GM10248 (cell line): ENCODE results near the gene DHPS.
A peak's percentile ranks its signal among the peaks of the same experiment; 100 is the strongest.

Experiments
- CTCF ChIA-PET: fragments of 300-600 bp; sonication (Branson Sonifier 250); formaldehyde crosslinking; extraction: SDS; loops from one replicate; lab custom pipeline; 2021; ENCODE audit warnings: antibody characterized with exemption; lab: Yijun Ruan, JAX
- POLR2A ChIA-PET: fragments of 350-650 bp; sonication (Branson Sonifier 250); formaldehyde crosslinking; extraction: SDS; loops from one replicate; lab custom pipeline; 2020; ENCODE audit warnings: antibody characterized with exemption; lab: Yijun Ruan, JAX
- DNase-seq: peaks from one replicate; pipeline ENCODE4 v3.0.0; 2012; ENCODE audit errors: extremely low spot score
- TF ChIP-seq, protein P1 (sequence below): IDR thresholded peaks from 2 replicates; pipeline ENCODE4 v1.5.1; 2012; ENCODE audit warnings: mild to moderate bottlenecking, low read depth; ENCODE audit errors: extremely low read depth, missing control alignments, control extremely low read depth

DHPS gene

DNA sequence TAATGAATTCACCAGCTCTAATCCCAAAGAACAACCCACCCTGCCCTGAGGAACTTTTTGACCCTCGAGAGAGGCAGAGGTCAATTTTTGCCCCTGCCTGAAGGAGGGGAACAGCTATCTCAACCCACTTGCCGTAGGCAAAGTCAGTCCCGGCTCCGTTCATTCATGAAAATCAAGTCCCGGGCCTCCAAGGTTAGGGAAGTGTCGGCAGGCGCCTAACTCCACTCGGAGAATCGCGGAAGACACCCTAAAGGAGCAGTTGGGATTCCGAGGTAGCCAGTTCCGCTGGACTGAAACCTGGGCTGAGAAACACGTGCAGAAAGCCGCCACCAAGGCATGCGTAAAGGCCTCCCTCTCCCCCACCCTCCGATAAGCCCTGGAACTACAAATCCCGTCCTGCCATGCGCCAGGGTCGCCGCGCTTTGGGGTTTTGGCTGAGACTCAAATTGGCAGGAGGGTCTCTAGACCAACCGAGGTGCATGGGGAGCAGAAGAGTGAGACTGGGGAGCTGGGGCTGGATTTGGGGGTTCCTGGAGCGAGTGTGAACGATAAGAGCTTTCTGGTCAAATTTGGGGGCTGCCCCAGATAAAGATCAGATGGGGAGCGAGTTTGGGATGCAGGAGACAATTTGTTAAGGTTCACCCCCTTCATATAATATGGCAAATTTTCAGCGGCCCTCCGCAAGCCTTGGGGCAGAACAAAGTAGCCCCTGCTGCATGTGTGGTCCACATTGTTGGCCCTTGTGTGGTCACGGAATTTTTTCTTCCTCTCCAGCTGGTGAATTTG is 42.2 kb upstream of the DHPS start, which contains the start of gene TNPO2:
Gene TNPO2 (minus strand): TSS at position 292 of the 786 bp plus-strand sequence. CDS start 2,955 bp downstream, outside the sequence.
- CTCF ChIA-PET, result interaction anchor here (0.7 to 3.5 kb wide), 11 partner anchors 10 to 124 kb away, joined by 3 to 19 read pairs (median 6); partner anchors contain the start of gene TRIR
- TF ChIP-seq, protein P1, sequence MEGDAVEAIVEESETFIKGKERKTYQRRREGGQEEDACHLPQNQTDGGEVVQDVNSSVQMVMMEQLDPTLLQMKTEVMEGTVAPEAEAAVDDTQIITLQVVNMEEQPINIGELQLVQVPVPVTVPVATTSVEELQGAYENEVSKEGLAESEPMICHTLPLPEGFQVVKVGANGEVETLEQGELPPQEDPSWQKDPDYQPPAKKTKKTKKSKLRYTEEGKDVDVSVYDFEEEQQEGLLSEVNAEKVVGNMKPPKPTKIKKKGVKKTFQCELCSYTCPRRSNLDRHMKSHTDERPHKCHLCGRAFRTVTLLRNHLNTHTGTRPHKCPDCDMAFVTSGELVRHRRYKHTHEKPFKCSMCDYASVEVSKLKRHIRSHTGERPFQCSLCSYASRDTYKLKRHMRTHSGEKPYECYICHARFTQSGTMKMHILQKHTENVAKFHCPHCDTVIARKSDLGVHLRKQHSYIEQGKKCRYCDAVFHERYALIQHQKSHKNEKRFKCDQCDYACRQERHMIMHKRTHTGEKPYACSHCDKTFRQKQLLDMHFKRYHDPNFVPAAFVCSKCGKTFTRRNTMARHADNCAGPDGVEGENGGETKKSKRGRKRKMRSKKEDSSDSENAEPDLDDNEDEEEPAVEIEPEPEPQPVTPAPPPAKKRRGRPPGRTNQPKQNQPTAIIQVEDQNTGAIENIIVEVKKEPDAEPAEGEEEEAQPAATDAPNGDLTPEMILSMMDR, result no peak
- peak; percentile 81 for DNase-seq
- POLR2A ChIA-PET, result interaction anchor here (0.9 to 2.0 kb wide), 2 partner anchors 11 to 43 kb away, joined by 6 to 17 read pairs; partner anchors contain the start of gene DHPS

DNA sequence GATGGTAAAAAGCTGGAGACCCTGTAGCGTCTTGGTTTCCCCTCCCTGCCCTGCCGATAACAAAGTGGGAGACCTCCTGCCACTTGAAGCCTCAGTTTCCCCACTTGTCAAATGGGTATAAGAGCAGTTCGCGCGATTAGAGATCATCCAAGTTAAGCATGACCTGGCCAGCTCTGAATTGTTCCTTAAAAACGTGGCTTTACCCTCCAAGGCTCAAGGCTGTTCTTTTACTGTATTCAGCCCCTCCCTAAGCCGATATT is 41.6 kb upstream of the DHPS start:
- ChIA-PET POLR2A (interaction anchor here (0.5 to 2.0 kb wide), 4 partner anchors 10 to 111 kb away, joined by 4 to 17 read pairs (median 6); partner anchors contain the start of gene DHPS), CTCF (interaction anchor here (0.7 to 3.5 kb wide), 11 partner anchors 10 to 125 kb away, joined by 3 to 19 read pairs (median 6); partner anchors contain the start of gene TRIR)
- TF ChIP-seq, protein P1, result no peak
- no peak for DNase-seq

DNA sequence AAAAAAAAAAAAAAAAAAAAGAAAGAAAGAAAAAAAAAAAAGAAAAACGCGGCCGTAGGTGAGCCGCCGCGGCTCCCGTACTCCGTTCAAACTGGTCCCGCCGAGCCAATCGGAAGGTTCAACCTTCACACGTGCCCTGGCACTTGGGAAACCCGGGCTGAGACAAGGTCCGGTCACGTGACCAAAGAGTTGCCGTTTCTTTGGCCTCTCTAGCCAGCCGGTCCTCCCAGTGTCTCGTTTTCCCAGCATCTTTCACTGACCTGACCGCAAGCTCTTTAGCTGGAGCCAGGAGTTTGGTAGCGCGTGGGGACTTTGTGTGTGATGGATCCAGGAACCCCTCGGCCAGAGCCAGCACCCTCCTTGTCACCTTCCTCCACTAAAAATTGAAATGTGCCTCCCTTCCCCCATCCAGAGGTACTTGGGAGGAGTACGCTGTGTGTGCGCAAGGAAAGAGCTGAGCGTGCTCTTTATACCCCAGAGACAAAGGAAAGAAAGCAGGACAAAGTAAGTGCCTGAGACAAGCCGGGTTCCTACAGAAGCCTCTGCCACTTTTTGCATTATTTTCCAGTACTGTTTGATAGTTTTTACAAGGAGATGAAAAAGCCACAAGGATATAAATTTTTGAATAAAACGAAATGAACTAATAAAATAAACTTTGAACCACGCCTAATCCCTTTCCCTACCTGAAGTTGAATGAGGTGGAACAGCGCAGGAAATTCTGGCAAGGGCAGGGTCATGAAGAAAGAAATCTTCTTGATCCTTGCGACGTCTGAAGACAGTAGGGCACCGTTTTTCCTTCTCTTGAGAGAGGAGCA is 41.1 kb upstream of the DHPS start:
- POLR2A ChIA-PET, result interaction anchor here (0.5 to 2.0 kb wide), 5 partner anchors 11 to 1156 kb away, joined by 4 to 17 read pairs (median 6); partner anchors contain the start of gene DHPS
- CTCF ChIA-PET, result interaction anchor here (0.7 to 3.5 kb wide), 10 partner anchors 11 to 125 kb away, joined by 3 to 19 read pairs (median 6); partner anchors contain the start of gene TRIR
- TF ChIP-seq, protein P1, result no peak
- peak; percentile 97 for DNase-seq

DNA sequence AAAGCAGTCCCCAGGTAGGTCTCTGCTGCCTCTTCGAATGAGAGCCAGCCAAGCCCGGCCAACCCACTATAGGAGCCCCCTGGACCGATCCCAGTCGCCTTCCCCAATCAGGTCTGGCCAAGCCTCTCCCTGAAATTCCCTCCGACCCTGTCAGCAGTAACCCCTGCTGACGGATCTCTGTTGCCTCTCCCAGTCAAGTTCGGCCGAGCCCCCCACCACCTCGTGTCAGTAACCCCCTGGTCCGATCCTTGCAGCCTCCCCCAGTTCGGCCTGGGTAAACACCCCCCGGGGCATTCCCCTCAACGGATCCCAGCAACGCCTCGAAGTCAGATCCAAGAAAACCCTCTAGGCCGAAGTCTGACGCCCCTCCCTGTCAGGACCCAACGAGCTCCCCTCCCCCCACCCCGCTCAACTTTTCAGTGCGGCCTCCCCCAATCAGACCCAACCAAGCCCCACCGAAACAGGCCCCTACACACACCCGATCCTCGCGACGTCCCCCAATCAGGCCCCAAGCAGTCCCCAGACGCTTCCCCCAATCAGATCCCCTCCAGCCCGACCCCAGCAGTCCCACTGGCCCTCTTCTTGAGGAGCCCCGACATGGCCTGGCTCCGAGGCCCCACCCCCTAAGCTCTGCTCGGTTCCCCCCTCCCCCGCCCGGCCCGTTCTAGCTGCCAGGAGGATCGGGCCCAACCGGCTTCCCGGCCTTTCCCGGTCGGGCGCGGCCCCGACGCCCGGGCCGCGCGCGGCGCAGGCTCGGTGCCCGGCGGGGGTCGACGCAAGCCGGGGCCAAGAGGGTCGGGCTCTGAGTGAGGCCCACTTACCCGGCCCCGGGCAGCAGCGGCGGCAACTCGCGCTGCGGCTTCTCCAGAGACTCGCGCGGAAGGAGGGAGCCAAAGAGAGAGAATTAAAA is 40.2 kb upstream of the DHPS start:
- ChIA-PET POLR2A (interaction anchor here (0.5 to 2.0 kb wide), 4 partner anchors 12 to 1155 kb away, joined by 3 to 17 read pairs (median 6); partner anchors contain the start of genes DHPS and JUNB), CTCF (interaction anchor here (0.6 to 3.5 kb wide), 7 partner anchors 12 to 126 kb away, joined by 3 to 19 read pairs (median 7); partner anchors contain the start of gene TRIR)
- DNase-seq, result peak; percentile 77
- TF ChIP-seq, protein P1, result no peak

DNA sequence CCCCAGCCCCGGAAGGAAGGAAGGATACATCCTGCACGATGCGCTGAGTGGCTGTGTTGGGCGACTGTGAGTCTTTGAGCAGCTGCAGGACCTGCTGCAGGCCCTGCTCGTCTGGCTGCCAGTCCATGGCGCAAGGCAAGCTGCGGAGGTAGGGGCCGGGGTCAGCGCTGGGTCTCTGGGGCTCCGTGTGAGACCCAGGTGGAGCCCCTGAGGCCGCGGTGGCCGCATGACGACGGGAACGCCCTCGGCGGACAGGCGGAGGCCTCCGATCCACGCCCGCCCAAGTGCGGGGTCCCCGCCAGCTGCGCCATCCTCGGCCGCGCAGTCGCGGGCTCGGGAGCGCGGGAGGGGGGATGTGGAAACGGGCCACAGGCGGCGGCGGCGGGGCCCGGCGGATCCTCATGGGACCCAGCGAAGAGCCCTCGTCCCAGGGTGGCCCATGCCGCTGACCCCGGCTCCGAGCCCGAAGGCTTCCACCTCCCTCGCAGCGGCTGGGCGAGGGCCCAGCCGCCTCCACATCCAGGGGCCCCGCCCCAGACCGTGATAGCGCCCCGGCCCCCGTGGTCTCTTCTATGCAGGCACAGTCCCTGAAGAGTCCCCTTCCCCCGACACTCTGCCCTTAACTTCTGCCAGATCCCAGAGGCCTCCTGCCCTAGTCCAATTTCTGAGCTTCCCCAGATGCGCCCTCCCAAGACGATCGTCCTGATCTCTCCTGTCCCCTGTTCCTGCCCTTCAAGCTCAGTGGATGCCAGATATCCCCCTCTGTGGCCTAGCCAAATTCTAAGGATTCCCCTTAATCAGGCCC is 39.4 kb upstream of the DHPS start:
- CTCF ChIA-PET, result interaction anchor here (0.6 to 3.3 kb wide), 4 partner anchors 34 to 75 kb away, joined by 3 to 13 read pairs (median 6); no protein-coding TSS in a partner anchor
- TF ChIP-seq, protein P1, result no peak
- DNase-seq, result no peak
- POLR2A ChIA-PET, result interaction anchor here (1.2 kb wide), 1 partner anchor 71 kb away, joined by 3 read pairs; the partner anchor contains the start of gene JUNB
